MCF 10A (cell line): Measurements from ENCODE around the gene LAT. TPM values are rescaled to one million over a fixed set of nuclear protein-coding genes. Genes with fewer than 3 reads are reported as not detected.
A peak's percentile ranks its signal among the peaks of the same experiment; 100 is the strongest.
"Not testable (repeated sequence)": the region's sequence is repeated elsewhere in the genome, so short reads cannot be mapped to it uniquely, and the experiment has no call there.

Experiments used
- BruUV-seq: library from RNA; stranded (reverse); fragments of 400-500 nt; replicated peaks from 2 replicates; lab custom pipeline; 2021; lab: Mats Ljungman, UMichigan
- CTCF ChIA-PET: fragments of 300-600 bp; sonication (Branson Sonifier 250); formaldehyde crosslinking; extraction: SDS; loops from one replicate; lab custom pipeline; 2021; ENCODE audit warnings: antibody characterized with exemption, inconsistent platforms; lab: Yijun Ruan, JAX
- POLR2A ChIA-PET: fragments of 300-600, 350-650 bp; sonication (Branson Sonifier 250); formaldehyde crosslinking; extraction: SDS; loops from one replicate; lab custom pipeline; 2020; ENCODE audit warnings: antibody characterized with exemption, inconsistent platforms; lab: Yijun Ruan, JAX
- DNase-seq: peaks from one replicate; pipeline ENCODE4 v3.0.0-alpha.2; 2018; ENCODE audit not compliant: unreplicated experiment
- H3K27ac Mint-ChIP-seq: one replicate; pipeline ENCODE4 v1.8.0; 2022; ENCODE audit warnings: mild to moderate bottlenecking, low read depth, mixed read lengths; ENCODE audit not compliant: unreplicated experiment
- H3K27me3 Mint-ChIP-seq: one replicate; pipeline ENCODE4 v1.8.0; 2022; ENCODE audit warnings: mixed read lengths; ENCODE audit not compliant: insufficient read depth, unreplicated experiment
- H3K36me3 Mint-ChIP-seq: one replicate; pipeline ENCODE4 v1.8.0; 2022; ENCODE audit warnings: mild to moderate bottlenecking, moderate library complexity, mixed read lengths; ENCODE audit not compliant: insufficient read depth, unreplicated experiment
- H3K4me1 Mint-ChIP-seq: one replicate; pipeline ENCODE4 v1.8.0; 2022; ENCODE audit warnings: mixed read lengths; ENCODE audit not compliant: insufficient read depth, unreplicated experiment
- H3K4me3 Mint-ChIP-seq: one replicate; pipeline ENCODE4 v1.8.0; 2022; ENCODE audit warnings: mild to moderate bottlenecking, moderate library complexity, mixed read lengths; ENCODE audit not compliant: unreplicated experiment
- H3K9me3 Mint-ChIP-seq: one replicate; pipeline ENCODE4 v1.8.0; 2022; ENCODE audit warnings: mixed read lengths; ENCODE audit not compliant: unreplicated experiment
- intact Hi-C: fragments of 100-400 bp; cut with micrococcal nuclease; formaldehyde crosslinking; loops from 2 replicates; pipeline ENCODE4 v1.14.1; 2022
- total RNA-seq: library from RNA; stranded (reverse); gene quantifications from 2 replicates; pipeline ENCODE4 v1.2.3, GENCODE V29; 2022
- TF ChIP-seq, protein P1 (sequence below): fragments of 200-600 bp; IDR thresholded peaks from one replicate; pipeline ENCODE4 v1.8.0; 2022; ENCODE audit warnings: antibody characterized with exemption, mild to moderate bottlenecking; ENCODE audit not compliant: unreplicated experiment

LAT gene
- total RNA-seq, 1 experiment from 2014 or later: 4.4 TPM

GRCh38 chr16:28964496-28964895, 20.4 kb upstream of the LAT start:
- no peaks in the 10 kb centered on the region for H3K4me1 Mint-ChIP-seq
- no peak overlapping the region for H3K4me3 Mint-ChIP-seq
- H3K27me3 Mint-ChIP-seq: no peaks in the 10 kb centered on the region
- H3K36me3 Mint-ChIP-seq: peaks cover 32% of the 10 kb centered on the region
- H3K27ac Mint-ChIP-seq: no peak overlapping the region
- DNase-seq: no peak
- BruUV-seq: no TSS peak
- ChIA-PET CTCF (interaction anchor here (2.0 kb wide), 1 partner anchor 13 kb away, joined by 5 read pairs; no protein-coding TSS in a partner anchor), POLR2A (no interaction called here)
- intact Hi-C loops: no loop called here
- TF ChIP-seq, protein P1, sequence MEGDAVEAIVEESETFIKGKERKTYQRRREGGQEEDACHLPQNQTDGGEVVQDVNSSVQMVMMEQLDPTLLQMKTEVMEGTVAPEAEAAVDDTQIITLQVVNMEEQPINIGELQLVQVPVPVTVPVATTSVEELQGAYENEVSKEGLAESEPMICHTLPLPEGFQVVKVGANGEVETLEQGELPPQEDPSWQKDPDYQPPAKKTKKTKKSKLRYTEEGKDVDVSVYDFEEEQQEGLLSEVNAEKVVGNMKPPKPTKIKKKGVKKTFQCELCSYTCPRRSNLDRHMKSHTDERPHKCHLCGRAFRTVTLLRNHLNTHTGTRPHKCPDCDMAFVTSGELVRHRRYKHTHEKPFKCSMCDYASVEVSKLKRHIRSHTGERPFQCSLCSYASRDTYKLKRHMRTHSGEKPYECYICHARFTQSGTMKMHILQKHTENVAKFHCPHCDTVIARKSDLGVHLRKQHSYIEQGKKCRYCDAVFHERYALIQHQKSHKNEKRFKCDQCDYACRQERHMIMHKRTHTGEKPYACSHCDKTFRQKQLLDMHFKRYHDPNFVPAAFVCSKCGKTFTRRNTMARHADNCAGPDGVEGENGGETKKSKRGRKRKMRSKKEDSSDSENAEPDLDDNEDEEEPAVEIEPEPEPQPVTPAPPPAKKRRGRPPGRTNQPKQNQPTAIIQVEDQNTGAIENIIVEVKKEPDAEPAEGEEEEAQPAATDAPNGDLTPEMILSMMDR: no peak
- H3K9me3 Mint-ChIP-seq: no peaks in the 10 kb centered on the region

- Mint-ChIP-seq H3K9me3 (no peaks in the 10 kb centered on the region), H3K27ac (no peak overlapping the region), H3K27me3 (no peaks in the 10 kb centered on the region), H3K36me3 (peaks cover 17% of the 10 kb centered on the region), H3K4me3 (no peak overlapping the region), H3K4me1 (no peaks in the 10 kb centered on the region)
- TF ChIP-seq, protein P1: no peak
- DNase-seq: no peak
- ChIA-PET CTCF (no interaction called here), POLR2A (interaction anchor here (1.0 kb wide), 1 partner anchor 15 kb away, joined by 3 read pairs; no protein-coding TSS in a partner anchor)
- BruUV-seq: no TSS peak
- intact Hi-C loops: no loop called here
Observed at GRCh38 chr16:28967156-28967555, 17.7 kb upstream of the LAT start.

DNA sequence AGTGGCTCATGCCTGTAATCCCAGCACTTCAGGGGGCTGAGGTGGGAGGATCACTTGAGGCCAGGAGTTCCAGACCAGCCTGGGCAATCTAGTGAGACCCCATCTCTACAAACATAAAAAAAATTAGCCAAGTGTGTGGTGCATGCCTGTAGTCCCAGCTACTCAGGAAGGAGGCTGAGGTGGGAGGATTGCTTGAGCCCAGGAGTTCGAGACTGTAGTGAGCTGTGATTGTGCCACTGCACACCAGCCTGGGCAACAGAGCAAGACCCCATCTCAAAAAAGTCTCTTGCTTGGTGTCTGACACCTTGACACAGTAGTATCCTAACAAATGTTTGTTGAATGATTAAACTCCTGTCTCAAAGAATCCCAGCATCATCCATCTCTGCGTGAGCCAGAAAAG, 15.2 kb upstream of the LAT start:
- BruUV-seq, intact Hi-C loops, H3K27me3 Mint-ChIP-seq, H3K9me3 Mint-ChIP-seq, H3K4me3 Mint-ChIP-seq, H3K27ac Mint-ChIP-seq, DNase-seq, H3K4me1 Mint-ChIP-seq: not testable (repeated sequence)
- CTCF ChIA-PET: interaction anchor here (0.8 kb wide), 1 partner anchor 9 kb away, joined by 3 read pairs; no protein-coding TSS in a partner anchor
- POLR2A ChIA-PET: interaction anchor here (0.9 to 1.4 kb wide), 2 partner anchors 12 to 19 kb away, joined by 3 to 5 read pairs; partner anchors contain the start of gene NFATC2IP
- H3K36me3 Mint-ChIP-seq: peaks cover 16% of the 10 kb centered on the region

DNA sequence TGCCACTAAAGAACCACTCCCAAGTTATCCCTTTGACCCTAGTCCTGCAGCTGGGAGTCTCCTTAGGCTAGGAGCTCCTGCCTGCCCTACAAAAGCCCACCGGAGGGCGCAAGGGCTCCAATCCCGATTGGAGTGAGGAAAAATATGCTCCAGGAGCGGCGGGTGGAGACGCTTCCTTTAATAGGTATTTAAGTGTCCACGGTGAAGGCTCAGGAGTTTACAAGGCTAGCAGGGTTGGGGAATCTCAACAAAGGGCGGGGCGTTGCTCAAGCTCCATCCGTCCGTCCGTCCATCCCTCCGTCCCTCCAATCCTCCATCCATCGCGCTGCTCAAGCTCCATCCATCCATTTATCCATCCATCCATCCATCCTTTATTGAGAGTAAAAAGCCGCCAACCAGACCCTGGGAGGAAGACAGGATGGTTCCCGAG, 10.8 kb upstream of the LAT start:
- no peaks in the 10 kb centered on the region for H3K27me3 Mint-ChIP-seq
- H3K4me3 Mint-ChIP-seq: peak overlapping the region; percentile 95
- H3K27ac Mint-ChIP-seq: peak overlapping the region; percentile 96
- H3K36me3 Mint-ChIP-seq: peaks cover 15% of the 10 kb centered on the region
- TSS peak; percentile 94 for BruUV-seq
- DNase-seq: peak; percentile 71
- ChIA-PET POLR2A (interaction anchor here (0.6 to 2.9 kb wide), 16 partner anchors 8 to 1813 kb away, joined by 3 to 30 read pairs (median 4); partner anchors contain the start of genes ATXN2L, CLN3, NFATC2IP and ZNF629), CTCF (interaction anchor here (0.6 to 1.4 kb wide), 13 partner anchors 9 to 364 kb away, joined by 3 to 6 read pairs (median 3); partner anchors contain the start of gene LAT)
- no peaks in the 10 kb centered on the region for H3K9me3 Mint-ChIP-seq
- peaks cover 12% of the 10 kb centered on the region for H3K4me1 Mint-ChIP-seq
- intact Hi-C loops: loop anchor here (2.0 kb wide), 1 partner anchor 23 kb away; the partner anchor contains the start of gene NFATC2IP
- TF ChIP-seq, protein P1: peak; percentile 61
